Measurements from ENCODE around the gene RBM24. TPM values are rescaled to one million over a fixed set of nuclear protein-coding genes. Genes with fewer than 3 reads are reported as not detected.
"Not testable (repeated sequence)": the region's sequence is repeated elsewhere in the genome, so short reads cannot be mapped to it uniquely, and the experiment has no call there.

Gene RBM24
- total RNA-seq, 1 experiment from 2014 or later, result not detected

DNA sequence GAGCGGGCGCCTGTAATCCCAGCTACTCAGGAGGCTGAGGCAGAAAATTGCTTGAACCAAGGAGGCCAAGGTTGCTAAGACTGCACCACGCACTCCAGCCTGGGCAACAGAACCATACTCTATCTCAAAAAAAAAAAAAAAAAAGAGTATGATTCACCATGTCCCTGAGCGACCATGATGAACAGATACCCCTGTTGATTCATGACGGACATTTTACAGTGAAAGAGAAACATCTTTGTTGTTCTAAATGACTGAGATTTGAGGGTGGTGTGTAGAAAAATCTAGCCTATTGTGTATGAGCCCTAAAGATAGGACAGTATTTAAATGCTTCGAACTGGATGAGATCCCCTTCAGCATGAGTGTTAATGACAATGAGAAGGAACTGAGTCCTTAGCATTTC lies 32.8 kb downstream of the RBM24 start:
- Mint-ChIP-seq H3K4me1 (ENCODE audit: low read depth, unreplicated experiment) (peaks cover 16% of the 10 kb centered on the region), H3K27me3 (ENCODE audit: insufficient read depth, unreplicated experiment) (no peaks in the 10 kb centered on the region), H3K36me3 (ENCODE audit: insufficient read depth, unreplicated experiment) (no peaks in the 10 kb centered on the region), H3K9me3 (ENCODE audit: unreplicated experiment) (no peaks in the 10 kb centered on the region), H3K4me3 (ENCODE audit: unreplicated experiment) (no peak overlapping the region), H3K27ac (ENCODE audit: unreplicated experiment) (no peak overlapping the region)
- ChIA-PET CTCF (no interaction called here), POLR2A (no interaction called here)
- TF ChIP-seq, protein P1, sequence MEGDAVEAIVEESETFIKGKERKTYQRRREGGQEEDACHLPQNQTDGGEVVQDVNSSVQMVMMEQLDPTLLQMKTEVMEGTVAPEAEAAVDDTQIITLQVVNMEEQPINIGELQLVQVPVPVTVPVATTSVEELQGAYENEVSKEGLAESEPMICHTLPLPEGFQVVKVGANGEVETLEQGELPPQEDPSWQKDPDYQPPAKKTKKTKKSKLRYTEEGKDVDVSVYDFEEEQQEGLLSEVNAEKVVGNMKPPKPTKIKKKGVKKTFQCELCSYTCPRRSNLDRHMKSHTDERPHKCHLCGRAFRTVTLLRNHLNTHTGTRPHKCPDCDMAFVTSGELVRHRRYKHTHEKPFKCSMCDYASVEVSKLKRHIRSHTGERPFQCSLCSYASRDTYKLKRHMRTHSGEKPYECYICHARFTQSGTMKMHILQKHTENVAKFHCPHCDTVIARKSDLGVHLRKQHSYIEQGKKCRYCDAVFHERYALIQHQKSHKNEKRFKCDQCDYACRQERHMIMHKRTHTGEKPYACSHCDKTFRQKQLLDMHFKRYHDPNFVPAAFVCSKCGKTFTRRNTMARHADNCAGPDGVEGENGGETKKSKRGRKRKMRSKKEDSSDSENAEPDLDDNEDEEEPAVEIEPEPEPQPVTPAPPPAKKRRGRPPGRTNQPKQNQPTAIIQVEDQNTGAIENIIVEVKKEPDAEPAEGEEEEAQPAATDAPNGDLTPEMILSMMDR (IDR thresholded peaks at IDR 0.05; ENCODE audit: insufficient read depth in 1 of 2, low read depth in 1 of 2, low read length in 1 of 2, severe bottlenecking in 1 of 2, unreplicated experiment in 1 of 2), result no peak
- no peaks in the 10 kb centered on the region for H3K36me3 ChIP-seq (ENCODE audit: control insufficient read depth, insufficient read depth, low read length)
- H3K4me1 ChIP-seq, result peaks cover 7% of the 10 kb centered on the region
- no peaks in the 10 kb centered on the region for H3K9me3 ChIP-seq
- intact Hi-C loops (cut with micrococcal nuclease; ENCODE audit: unreplicated experiment), result no loop called here
- no peak overlapping the region for H3K4me3 ChIP-seq (ENCODE audit: low read depth, low read length)
- BruUV-seq (replicated peaks), result no TSS peak
- no peaks in the 10 kb centered on the region for H3K27me3 ChIP-seq (replicated peaks; ENCODE audit: control insufficient read depth, insufficient read depth, low read length)
- no peak for DNase-seq

DNA sequence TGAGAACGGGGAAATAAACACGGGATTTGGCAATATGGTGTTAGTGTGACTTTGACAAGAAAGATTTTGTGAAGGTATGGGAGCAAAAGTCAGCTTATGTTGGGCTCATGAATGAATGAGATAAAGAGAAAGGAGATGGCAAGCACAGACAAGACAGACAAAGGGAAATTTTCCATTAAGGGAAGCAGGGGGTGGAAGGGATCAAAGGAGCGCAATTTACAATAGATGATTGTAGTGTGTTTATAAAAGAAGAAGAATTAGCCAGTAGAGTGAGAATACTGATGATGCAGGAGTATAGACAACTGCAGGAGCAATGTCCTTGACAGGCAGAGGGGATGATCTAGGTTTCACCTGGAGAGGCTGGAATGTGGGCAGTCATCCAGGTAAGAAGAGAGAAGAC lies 34.1 kb downstream of the RBM24 start:
- CTCF ChIA-PET, result no interaction called here
- no peaks in the 10 kb centered on the region for H3K27me3 Mint-ChIP-seq (ENCODE audit: insufficient read depth, unreplicated experiment)
- Histone ChIP-seq H3K4me1 (peaks cover 7% of the 10 kb centered on the region), H3K27me3 (replicated peaks; ENCODE audit: control insufficient read depth, insufficient read depth, low read length) (no peaks in the 10 kb centered on the region), H3K4me3 (ENCODE audit: low read depth, low read length) (no peak overlapping the region), H3K9me3 (no peaks in the 10 kb centered on the region), H3K36me3 (ENCODE audit: control insufficient read depth, insufficient read depth, low read length) (no peaks in the 10 kb centered on the region)
- H3K27ac Mint-ChIP-seq (ENCODE audit: unreplicated experiment), result no peak overlapping the region
- H3K36me3 Mint-ChIP-seq (ENCODE audit: insufficient read depth, unreplicated experiment), result no peaks in the 10 kb centered on the region
- TF ChIP-seq, protein P1 (IDR thresholded peaks at IDR 0.05; ENCODE audit: insufficient read depth in 1 of 2, low read depth in 1 of 2, low read length in 1 of 2, severe bottlenecking in 1 of 2, unreplicated experiment in 1 of 2), result no peak
- H3K4me1 Mint-ChIP-seq (ENCODE audit: low read depth, unreplicated experiment), result peaks cover 16% of the 10 kb centered on the region
- no peak overlapping the region for H3K4me3 Mint-ChIP-seq (ENCODE audit: unreplicated experiment)
- no TSS peak for BruUV-seq (replicated peaks)
- POLR2A ChIA-PET, result no interaction called here
- intact Hi-C loops (cut with micrococcal nuclease; ENCODE audit: unreplicated experiment), result no loop called here
- no peak for DNase-seq
- no peaks in the 10 kb centered on the region for H3K9me3 Mint-ChIP-seq (ENCODE audit: unreplicated experiment)

DNA sequence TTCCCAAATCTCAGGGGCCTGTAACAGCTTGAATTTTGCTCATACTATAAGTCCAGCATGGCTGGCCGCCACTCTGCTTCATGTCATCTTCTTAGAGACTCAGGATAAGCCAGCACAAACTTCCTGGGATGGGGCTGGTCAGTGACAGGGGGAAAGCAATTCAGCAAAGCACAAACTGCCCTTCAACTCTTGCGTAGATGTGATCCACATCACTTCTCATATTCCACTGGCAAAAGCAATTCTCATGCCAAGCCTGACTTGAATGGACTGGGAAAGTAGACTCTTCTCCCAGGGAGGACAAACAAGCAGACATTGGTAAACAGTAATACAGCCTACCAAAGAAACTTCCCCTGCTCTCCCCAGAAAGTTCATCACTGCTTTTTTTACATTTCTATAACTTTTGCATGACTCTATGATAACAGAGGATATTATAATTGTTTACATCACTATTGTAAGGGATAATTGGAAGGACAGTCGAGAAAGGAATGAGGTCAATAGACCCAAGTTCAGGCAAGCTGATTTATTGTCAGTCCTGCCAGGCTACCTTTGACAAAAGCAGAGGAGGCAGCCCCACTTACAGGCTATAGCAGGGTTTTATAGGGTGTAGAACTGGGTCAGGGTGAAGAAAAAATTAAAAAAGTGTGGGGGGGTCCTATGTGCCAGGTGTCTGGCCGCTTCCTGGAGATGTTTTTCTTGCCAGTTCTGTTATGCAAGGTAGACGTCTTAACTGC lies 37.4 kb downstream of the RBM24 start:
- no peak overlapping the region for H3K27ac Mint-ChIP-seq (ENCODE audit: unreplicated experiment)
- ChIA-PET POLR2A (no interaction called here), CTCF (no interaction called here)
- DNase-seq, result no peak
- no peaks in the 10 kb centered on the region for H3K9me3 ChIP-seq
- H3K27me3 Mint-ChIP-seq (ENCODE audit: insufficient read depth, unreplicated experiment), result no peaks in the 10 kb centered on the region
- no peak overlapping the region for H3K4me3 Mint-ChIP-seq (ENCODE audit: unreplicated experiment)
- H3K4me1 Mint-ChIP-seq (ENCODE audit: low read depth, unreplicated experiment), result no peaks in the 10 kb centered on the region
- intact Hi-C loops (cut with micrococcal nuclease; ENCODE audit: unreplicated experiment), result no loop called here
- H3K36me3 Mint-ChIP-seq (ENCODE audit: insufficient read depth, unreplicated experiment), result no peaks in the 10 kb centered on the region
- H3K27me3 ChIP-seq (replicated peaks; ENCODE audit: control insufficient read depth, insufficient read depth, low read length), result no peaks in the 10 kb centered on the region
- TF ChIP-seq, protein P1 (IDR thresholded peaks at IDR 0.05; ENCODE audit: insufficient read depth in 1 of 2, low read depth in 1 of 2, low read length in 1 of 2, severe bottlenecking in 1 of 2, unreplicated experiment in 1 of 2), result no peak
- no peaks in the 10 kb centered on the region for H3K4me1 ChIP-seq
- BruUV-seq (replicated peaks), result no TSS peak
- H3K36me3 ChIP-seq (ENCODE audit: control insufficient read depth, insufficient read depth, low read length), result no peaks in the 10 kb centered on the region
- no peaks in the 10 kb centered on the region for H3K9me3 Mint-ChIP-seq (ENCODE audit: unreplicated experiment)
- H3K4me3 ChIP-seq (ENCODE audit: low read depth, low read length), result no peak overlapping the region

DNA sequence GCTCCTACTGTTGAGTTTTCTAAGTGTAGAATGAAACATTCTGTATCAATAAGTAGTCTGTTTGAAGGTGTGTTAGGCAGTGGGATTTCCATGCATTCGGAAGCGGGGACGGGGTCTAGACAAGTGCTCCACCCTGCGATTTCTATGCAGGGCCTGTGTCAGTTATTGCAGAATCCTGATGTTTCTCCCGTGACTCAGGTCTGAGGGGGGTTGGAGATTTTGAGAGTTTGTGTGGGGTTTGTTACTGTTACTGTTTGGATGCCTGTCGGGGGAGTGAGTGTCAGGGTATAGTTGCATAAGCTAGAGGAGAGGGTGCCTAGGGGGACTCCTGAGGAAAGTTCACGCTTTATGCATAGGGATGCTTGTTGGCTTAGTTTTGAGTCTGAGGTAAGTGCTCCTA lies 39.1 kb downstream of the RBM24 start:
- H3K4me1 ChIP-seq; H3K9me3 Mint-ChIP-seq (ENCODE audit: unreplicated experiment); POLR2A ChIA-PET; H3K4me3 Mint-ChIP-seq (ENCODE audit: unreplicated experiment); H3K36me3 Mint-ChIP-seq (ENCODE audit: insufficient read depth, unreplicated experiment); H3K4me1 Mint-ChIP-seq (ENCODE audit: low read depth, unreplicated experiment); intact Hi-C loops (cut with micrococcal nuclease; ENCODE audit: unreplicated experiment); H3K27me3 ChIP-seq (replicated peaks; ENCODE audit: control insufficient read depth, insufficient read depth, low read length); H3K27ac Mint-ChIP-seq (ENCODE audit: unreplicated experiment); H3K36me3 ChIP-seq (ENCODE audit: control insufficient read depth, insufficient read depth, low read length); H3K9me3 ChIP-seq; H3K4me3 ChIP-seq (ENCODE audit: low read depth, low read length); H3K27me3 Mint-ChIP-seq (ENCODE audit: insufficient read depth, unreplicated experiment); DNase-seq; BruUV-seq (replicated peaks); CTCF ChIA-PET: not testable (repeated sequence)

Measured in Caco-2 (cell line).